GM12873 (cell line): ENCODE results near the gene USP49.

Experiments used
- TF ChIP-seq, protein P1 (sequence below): IDR thresholded peaks from 2 replicates; pipeline ENCODE4 v1.5.1; 2012; ENCODE audit warnings: low read depth, mild to moderate bottlenecking, moderate library complexity, low read length, control low read depth; ENCODE audit not compliant: insufficient read depth; ENCODE audit errors: missing control alignments

USP49 gene

DNA sequence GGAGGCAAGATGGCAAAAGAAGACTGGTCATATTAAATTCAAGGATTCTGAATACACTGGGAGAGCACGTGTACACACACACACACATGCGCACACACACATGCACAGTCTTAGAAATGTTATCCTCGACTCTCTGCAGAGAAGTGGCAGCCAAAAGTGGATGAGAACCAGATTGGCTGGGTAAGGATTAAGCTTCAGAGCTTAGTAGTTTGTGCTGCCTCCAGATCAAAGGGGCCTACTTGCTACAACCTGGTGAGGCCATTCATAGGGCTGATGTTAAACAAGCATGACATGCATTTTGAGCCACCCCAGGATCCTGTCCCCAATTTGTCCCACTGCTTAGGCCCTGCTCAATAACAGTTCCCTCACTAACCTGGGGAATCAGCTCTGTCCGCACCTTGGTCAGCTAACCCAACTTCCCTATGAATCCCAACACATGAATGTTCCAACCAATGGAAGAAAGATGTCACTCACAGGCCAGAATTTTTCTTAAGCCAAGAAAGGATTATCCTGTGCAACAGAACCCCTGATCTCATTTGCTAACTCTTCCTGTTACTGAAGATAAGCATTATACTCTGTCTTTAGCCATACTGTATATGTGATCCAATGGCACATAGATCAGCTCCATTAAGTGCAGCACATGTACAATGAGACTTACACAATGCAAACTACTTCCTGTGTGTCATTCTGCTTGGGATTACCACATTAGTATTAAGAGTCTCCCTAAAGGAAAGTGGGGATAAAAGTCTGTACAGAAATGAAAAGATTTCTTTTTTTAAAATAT lies 76.7 kb downstream of the USP49 start:
- TF ChIP-seq, protein P1, sequence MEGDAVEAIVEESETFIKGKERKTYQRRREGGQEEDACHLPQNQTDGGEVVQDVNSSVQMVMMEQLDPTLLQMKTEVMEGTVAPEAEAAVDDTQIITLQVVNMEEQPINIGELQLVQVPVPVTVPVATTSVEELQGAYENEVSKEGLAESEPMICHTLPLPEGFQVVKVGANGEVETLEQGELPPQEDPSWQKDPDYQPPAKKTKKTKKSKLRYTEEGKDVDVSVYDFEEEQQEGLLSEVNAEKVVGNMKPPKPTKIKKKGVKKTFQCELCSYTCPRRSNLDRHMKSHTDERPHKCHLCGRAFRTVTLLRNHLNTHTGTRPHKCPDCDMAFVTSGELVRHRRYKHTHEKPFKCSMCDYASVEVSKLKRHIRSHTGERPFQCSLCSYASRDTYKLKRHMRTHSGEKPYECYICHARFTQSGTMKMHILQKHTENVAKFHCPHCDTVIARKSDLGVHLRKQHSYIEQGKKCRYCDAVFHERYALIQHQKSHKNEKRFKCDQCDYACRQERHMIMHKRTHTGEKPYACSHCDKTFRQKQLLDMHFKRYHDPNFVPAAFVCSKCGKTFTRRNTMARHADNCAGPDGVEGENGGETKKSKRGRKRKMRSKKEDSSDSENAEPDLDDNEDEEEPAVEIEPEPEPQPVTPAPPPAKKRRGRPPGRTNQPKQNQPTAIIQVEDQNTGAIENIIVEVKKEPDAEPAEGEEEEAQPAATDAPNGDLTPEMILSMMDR, result no peak

DNA sequence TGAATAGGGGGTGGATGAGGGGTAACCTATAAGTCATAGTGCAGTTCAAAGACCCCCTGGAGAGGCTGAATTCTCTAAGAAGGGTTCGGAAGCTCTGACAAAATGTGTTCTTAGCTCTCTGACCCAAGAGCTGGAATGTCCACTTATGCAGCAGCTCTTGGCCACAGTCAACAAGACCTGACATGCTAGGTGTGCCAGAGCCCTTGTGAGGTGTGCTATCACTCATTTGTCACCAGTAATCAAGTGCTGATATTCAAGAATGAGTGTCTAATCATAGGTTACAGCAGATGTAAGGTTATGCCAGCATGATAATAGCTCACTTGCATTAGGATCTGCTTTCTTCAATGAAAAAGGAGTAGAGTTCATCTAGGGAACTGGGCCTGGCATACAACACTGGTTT lies 79.6 kb downstream of the USP49 start:
- TF ChIP-seq, protein P1, result no peak

DNA sequence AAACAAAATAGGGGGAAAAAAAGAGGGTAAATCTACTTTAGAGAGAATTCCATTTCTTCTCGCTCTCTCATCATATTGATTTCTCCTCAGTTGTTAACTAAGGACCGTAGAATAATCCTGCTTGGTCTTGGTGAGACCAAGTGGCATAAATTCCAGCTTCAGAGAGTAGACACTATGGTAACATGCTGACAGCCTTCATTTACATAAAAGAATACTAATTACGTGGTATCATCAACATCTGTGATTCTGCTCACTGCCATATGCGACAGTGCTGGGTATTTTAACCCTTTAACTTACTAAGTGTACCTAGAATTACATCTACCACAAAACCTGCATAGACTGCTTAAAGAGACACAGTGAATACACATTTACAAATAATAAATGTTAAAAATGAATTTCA lies 80.5 kb downstream of the USP49 start:
- TF ChIP-seq, protein P1, result no peak

DNA sequence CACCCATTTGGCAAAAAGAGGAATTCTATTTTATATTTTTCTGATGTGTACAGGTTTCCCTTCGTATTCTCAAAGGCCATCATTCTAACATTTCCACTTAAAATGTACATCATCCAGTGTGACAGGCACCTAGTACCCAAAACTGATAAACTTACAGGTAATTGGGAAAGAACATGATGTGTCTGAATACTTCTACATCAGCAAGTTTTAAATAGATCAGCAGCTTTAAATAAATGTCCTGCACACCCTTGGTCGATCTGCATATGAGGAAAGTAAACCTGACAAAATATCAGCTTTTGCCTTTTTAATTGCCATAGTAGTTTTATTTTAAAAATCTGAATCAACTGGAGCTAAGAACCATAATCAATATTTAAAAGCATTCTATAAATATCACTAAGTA lies 81.2 kb downstream of the USP49 start:
- TF ChIP-seq, protein P1, result no peak

DNA sequence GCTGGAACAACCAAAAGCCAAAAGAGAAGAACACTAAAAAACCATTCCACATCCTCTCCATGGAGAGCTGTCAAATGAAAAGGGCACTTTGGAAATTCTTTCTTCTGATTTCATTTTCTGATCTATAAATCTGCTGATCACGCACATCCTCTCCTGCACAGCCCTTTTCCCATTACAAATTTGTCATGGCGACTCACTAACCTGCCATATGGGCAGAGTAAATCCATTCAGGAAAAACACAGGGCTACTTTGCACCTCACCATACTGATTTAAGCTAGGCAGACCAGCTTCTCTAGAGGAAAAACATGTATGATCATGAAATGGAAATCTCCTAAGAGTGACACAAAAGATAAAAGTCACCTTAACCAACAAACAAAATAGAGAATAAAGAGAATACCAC lies 81.7 kb downstream of the USP49 start:
- TF ChIP-seq, protein P1, result no peak

DNA sequence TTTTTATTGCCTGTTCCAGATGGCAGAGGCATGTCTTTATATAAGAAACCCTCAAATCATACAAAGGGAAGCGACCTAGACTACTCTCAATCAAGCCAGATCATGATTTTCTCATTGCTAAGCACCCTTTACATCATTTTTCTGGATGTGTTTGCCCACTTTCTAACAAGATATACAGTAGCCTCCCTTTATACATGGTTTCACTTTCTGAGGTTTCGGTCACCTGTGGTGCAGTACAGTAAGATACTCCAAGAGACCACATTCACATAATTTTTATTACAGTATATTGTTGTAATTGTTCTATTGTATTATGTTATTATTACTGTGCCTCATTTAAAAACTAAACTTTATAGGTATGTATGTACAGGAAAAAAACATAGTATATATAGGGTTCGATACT lies 84.1 kb downstream of the USP49 start:
- TF ChIP-seq, protein P1, result no peak

DNA sequence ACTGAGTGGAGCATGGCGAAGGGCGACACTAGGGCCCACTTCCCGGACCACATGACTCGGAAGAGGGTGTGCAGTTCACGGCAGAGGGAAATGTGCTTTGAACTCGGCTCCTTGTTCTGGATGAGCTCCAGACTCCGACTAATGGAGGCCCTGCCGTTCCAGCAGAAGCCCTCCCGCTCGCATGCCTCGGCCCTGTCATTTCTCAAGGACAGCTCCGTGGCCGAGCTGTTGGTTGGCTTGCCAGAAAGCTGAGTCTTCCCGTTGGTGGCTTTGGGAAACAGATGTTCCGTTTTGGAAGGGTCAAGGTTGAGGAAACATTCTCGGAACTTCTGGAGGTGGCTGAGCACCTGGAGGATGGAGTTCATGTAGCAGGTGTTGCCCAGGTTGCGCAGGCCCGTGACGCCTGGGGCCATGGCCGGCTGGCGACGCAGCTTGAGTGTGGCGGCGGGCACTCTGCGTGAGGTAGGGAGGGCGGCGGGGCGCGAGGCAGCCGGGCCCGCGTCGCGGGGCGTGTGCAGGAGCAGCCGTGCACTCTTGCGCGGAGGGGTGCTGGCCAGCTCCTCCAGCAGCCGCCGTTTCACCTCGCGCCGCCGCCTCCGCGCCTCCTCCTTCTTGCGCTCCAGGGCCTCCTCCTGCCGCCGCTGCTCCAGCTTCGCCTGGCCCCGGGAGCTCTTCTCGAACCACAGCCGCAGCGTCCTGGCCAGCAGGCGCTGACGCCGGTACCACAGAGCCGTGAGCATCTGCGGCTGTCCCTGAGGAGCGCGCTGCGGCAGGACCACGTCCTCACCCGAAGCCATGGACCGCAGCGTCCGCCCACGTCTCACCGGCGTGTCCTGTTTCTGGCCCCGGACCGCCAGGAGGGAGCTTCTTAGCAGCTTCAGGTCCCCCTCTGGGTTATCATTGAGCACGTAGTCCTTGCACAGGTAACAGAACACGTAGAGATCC lies 89.1 kb downstream of the USP49 start:
- TF ChIP-seq, protein P1, result no peak
